CD4-positive, alpha-beta T cell treated with Interleukin-15 for 1 hour (primary cell): ENCODE measurements around the gene LOC128125822.
"Not testable (repeated sequence)": the region's sequence is repeated elsewhere in the genome, so short reads cannot be mapped to it uniquely, and the experiment has no call there.

ENCODE experiments used
- DNase-seq: peaks from one replicate; pipeline ENCODE4 v3.0.0-alpha.2; 2020

LOC128125822 gene

DNA sequence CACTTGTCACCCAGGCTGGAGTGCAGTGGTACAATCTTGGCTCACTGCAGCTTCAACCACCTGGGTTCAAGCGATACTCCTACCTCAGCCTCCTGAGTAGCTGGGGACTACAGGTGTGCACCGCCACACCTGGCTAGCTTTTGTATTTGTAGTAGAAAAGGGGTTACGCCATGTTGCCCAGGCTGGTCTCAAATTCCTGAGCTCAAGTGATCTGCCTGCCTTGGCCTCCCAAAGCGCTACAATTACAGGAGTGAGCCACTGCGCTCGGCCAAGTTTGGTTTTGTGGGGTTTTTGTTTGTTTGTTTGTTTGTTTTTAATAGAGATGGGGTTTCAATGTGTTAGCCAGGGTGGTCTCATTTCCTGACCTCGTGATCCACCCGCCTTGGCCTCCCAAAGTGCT lies 12.3 kb downstream of the LOC128125822 start:
- no peak for DNase-seq

GRCh38 chr6:63585652-63586051 lies 13.4 kb downstream of the LOC128125822 start:
- not testable (repeated sequence) for DNase-seq

DNA sequence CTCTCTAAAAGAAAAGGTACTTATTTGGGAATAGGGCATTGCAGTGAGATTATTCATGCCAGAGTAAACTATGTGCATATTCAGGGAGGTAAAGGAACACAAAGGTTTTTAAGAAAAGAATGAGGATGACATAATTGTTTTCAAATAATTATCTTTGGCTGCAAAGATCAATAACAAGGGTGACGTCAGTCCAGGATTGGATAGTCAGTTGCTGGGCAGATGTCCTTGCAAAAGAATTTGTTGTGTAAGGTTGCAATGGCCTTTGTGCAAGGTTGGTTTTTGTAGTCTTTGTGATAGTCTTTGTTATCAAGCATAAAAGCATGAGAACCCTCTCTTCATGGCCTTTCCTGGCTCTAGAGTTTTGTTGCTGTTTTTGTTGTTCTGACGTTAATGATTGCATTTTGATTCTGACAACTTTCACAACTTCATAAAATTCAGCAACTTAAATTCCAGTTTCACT lies 17.7 kb downstream of the LOC128125822 start:
- DNase-seq: no peak

DNA sequence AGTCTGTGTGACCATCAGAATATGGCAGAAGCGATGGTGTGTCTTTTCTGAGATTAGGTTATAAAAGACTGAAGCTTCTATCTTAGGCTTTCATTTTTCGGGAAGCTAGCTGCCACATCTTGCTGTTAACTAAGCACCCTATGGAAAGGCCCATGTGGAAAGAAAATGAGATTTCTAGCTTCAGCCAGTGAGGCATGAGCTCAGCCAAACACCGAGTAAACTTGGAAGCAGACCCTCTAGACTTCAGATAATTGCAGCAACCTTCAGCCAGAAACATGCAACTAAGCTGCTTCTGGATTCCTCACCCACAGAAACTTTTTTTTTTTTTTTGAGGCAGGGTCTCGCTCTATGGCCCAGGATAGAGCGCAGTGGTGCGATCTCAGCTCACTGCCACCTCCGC lies 20.6 kb downstream of the LOC128125822 start:
- DNase-seq: no peak

GRCh38 chr6:63597141-63598048 lies 25.1 kb downstream of the LOC128125822 start:
- no peak for DNase-seq

- DNase-seq: peak; percentile 82
Measured at GRCh38 chr6:63598049-63599036, 26.1 kb downstream of the LOC128125822 start.

DNA sequence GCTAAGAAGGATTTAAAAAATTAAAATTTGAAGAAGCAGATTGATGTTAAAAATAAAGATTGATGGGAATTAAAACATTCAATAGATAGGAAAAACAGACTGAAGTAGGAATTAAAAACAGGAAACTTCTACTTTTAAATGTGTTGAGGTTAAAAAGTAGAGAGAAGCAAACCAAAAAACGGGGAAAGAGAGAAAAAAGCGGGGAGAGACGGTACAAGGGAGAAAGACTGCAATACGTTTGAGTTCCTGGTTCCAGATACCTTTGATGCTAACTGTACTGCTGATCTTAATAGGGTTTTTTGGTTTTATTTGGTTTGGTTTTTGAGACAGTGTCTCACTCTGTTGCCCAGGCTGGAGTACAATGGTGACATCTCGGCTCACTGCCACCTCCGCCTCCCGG lies 27.0 kb downstream of the LOC128125822 start:
- DNase-seq: no peak

- no peak for DNase-seq
Measured at GRCh38 chr6:63600136-63600535, 27.9 kb downstream of the LOC128125822 start.

DNA sequence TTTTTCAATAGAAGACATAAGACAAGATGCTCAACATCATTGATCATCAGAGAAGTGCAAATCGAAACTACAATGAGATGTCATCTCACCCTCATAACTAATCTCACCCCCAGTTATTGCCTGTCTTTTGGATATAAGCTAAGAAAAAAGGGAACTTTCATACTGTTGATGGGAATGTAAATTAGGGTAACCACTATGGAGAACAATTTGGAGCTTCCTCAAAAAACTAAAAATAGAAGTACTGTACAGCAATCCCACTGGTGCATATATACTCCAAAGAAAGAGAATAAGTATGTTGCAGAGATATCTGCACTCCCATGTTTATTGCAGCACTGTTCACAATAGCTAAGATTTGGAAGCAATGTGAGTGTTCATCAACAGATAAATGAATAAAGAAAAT lies 37.0 kb downstream of the LOC128125822 start:
- DNase-seq: no peak

- no peak for DNase-seq
Measured at GRCh38 chr6:63610944-63611343, 38.7 kb downstream of the LOC128125822 start.

- DNase-seq: no peak
Measured at GRCh38 chr6:63611560-63611959, 39.3 kb downstream of the LOC128125822 start.

DNA sequence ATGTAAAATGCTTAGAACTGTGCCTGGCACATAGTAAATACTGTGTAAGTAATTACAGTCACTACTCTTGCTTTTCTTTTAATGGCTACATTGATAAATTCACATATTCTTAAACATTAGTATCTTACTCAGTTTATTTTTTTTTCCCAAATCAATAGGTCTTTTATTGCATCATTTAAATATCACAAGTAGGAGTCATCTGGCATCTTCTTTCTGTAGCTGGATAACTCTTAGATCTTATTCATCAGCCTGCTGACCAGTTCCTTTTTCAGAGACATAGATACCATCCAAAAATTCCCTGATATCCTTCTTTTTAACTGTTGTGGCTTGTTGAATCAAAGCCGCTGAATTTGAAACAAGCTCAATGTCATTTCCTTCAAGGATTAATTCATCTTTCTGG lies 43.3 kb downstream of the LOC128125822 start:
- no peak for DNase-seq
